Activated T-helper 17 cell treated with anti-CD3 and anti-CD28 coated beads, Interleukin-2, amount 50 U/mL, for 72 hours (primary cell): Measurements from ENCODE around the gene OXER1. TPM values are rescaled to one million over a fixed set of nuclear protein-coding genes. Genes with fewer than 3 reads are reported as not detected.

Experiments used
- ATAC-seq: fragments of 150-1000 bp; cut with Tn5 transposase; replicated peaks from 2 replicates; pipeline ENCODE4 v1.10.0; 2021; ENCODE audit warnings: mild to moderate bottlenecking, moderate library complexity
- H3K27ac Mint-ChIP-seq: one replicate; pipeline ENCODE4 v1.8.0; 2022; ENCODE audit warnings: mixed read lengths
- H3K27me3 Mint-ChIP-seq: one replicate; pipeline ENCODE4 v1.8.0; 2022; ENCODE audit warnings: mixed read lengths
- H3K36me3 Mint-ChIP-seq: one replicate; pipeline ENCODE4 v1.8.0; 2022; ENCODE audit warnings: low read depth, mild to moderate bottlenecking, mixed read lengths
- H3K4me1 Mint-ChIP-seq: one replicate; pipeline ENCODE4 v1.8.0; 2022; ENCODE audit warnings: mixed read lengths
- H3K4me3 Mint-ChIP-seq: one replicate; pipeline ENCODE4 v1.8.0; 2022; ENCODE audit warnings: mild to moderate bottlenecking, mixed read lengths
- H3K9me3 Mint-ChIP-seq: one replicate; pipeline ENCODE4 v1.8.0; 2022; ENCODE audit warnings: mixed read lengths
- total RNA-seq, 2 donors: library from RNA; stranded (reverse); gene quantifications; one replicate each; pipeline ENCODE4 v1.2.3, GENCODE V29; 2022

The OXER1 gene
- total RNA-seq, 2 donors from 2014 or later, result 0.13 TPM

DNA sequence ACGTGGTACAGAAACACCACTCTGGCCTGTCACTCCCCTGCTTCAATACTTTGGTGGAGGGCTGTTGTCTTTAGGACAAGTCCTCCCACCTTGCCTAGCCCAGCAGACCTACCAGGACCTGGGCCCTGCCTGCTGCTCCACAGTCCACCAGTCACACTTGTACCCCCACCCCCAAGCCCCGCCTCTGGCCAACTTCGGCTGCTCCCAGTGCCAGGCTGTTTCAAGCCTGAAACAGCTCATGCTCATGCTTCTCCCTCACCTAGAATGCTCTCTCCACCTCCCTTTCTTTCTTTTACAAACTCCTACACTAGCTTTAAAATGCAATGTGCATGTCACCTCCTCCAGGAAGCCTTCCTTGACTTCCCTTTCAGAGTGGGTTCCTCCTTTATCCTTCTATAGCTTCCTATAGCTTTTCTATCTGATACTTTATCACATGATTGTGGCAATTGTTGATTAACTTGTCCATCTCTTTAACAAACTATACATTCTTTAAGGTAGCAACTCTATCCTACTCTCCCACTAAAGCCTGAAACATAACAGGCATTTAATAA lies 4.8 kb upstream of the OXER1 start:
- Mint-ChIP-seq H3K36me3 (no peaks in the 10 kb centered on the region), H3K9me3 (no peaks in the 10 kb centered on the region), H3K27ac (no peak overlapping the region), H3K27me3 (no peaks in the 10 kb centered on the region), H3K4me3 (no peak overlapping the region), H3K4me1 (no peaks in the 10 kb centered on the region)
- no peak for ATAC-seq

DNA sequence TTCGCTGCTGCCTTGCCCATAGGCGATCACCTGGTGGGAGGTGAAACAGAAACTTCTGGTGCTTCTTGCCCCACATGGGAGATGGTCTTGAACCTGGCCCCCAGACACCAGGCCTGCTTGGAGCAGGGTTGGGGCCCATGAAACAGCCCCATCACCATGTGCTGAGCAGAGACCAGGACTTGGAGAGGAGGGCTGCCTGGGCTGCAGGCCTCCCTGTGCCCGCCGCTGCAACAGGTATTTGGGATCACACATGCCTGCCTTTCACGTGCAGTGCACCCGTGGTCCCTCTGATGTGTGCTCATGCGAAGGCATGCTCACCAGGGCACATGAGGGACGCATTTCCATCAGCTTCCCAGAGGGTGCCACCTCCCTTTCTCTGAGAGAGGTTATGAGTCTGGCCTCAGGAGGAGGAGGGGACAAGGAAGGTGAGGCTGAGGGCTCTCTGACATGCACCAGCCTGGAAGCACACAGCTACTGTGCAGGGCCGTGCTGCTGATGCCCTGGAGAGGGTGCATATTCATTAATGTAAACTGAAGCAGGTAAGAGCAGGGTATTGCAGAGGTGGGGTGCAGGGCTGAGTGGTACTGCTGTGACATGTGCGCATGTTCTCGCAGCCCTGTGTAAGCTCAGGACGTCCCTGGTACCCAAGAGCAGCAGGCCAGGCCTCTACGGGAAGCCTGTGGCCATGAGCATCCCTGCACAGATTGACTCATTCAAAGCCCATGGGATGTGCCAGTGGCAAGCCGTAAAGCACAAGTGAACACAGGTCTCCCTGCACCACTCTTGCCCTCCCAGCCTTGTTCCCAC lies 4.2 kb upstream of the OXER1 start:
- Mint-ChIP-seq H3K36me3 (no peaks in the 10 kb centered on the region), H3K27me3 (no peaks in the 10 kb centered on the region), H3K4me3 (no peak overlapping the region), H3K27ac (no peak overlapping the region), H3K4me1 (no peaks in the 10 kb centered on the region), H3K9me3 (no peaks in the 10 kb centered on the region)
- no peak for ATAC-seq

DNA sequence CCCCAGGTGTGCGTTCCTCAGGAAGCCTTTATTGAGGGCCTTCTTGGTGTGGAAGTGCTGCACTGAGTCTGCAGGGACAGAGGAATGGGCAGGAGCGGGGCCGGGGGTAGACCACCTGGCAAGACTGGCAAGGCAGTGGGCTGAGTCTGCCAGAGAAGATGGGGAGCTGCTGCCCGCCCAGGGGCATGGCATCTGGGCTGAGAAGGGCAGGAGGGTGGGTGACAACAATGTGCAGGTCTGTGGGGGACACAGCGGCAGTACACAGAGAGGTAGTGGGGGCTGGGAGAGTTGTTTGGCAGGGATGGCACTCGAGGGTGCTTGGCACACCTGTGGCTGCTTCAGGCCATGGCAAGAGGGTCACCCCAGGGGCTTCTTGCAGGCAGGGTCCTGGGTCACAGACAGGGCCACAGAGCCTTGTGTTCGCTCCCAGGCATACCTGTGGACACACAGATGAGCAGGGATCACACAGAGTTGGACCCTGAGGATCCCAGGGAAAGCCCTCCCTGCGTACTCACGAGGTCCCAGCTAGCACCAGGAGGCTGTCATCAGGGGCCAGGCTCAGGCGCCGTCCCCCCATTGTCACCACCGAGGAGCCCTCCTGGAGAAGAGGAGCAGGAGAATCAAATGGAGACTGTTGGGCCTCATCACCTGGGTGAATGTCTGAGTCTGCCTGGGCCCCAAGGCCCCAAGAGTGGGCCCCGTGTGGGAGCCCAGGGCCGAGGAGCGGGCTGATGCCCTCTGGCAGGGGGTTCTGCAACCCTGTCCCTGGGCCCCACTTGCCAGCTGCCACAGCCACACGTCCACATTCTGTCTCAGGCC lies 3.4 kb upstream of the OXER1 start:
- H3K4me3 Mint-ChIP-seq, result no peak overlapping the region
- ATAC-seq, result no peak
- no peaks in the 10 kb centered on the region for H3K4me1 Mint-ChIP-seq
- H3K36me3 Mint-ChIP-seq, result no peaks in the 10 kb centered on the region
- H3K9me3 Mint-ChIP-seq, result no peaks in the 10 kb centered on the region
- no peaks in the 10 kb centered on the region for H3K27me3 Mint-ChIP-seq
- H3K27ac Mint-ChIP-seq, result peak overlapping the region; percentile 38

DNA sequence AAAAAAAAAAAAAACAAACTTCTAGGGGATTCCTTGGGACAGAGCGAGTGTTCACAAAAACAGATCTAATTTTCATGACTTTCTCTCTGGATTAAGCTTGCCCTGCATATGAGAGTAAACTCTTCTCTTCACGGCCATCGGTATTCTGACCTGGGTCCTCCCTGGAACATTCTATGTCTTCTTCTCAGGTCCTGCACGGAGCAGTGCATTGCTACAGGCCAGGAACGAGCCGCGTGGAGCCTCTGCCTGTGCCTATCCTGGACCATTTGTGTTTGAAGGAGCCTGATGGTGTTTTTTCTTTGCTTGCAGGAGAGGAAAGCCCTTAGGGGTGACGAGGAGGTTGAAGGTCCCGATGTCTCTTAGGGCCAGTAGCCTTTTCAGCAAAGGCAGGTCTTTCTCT lies 1.8 kb upstream of the OXER1 start:
- no peaks in the 10 kb centered on the region for H3K4me1 Mint-ChIP-seq
- H3K27ac Mint-ChIP-seq, result no peak overlapping the region
- no peaks in the 10 kb centered on the region for H3K27me3 Mint-ChIP-seq
- H3K4me3 Mint-ChIP-seq, result no peak overlapping the region
- no peak for ATAC-seq
- H3K9me3 Mint-ChIP-seq, result no peaks in the 10 kb centered on the region
- no peaks in the 10 kb centered on the region for H3K36me3 Mint-ChIP-seq

DNA sequence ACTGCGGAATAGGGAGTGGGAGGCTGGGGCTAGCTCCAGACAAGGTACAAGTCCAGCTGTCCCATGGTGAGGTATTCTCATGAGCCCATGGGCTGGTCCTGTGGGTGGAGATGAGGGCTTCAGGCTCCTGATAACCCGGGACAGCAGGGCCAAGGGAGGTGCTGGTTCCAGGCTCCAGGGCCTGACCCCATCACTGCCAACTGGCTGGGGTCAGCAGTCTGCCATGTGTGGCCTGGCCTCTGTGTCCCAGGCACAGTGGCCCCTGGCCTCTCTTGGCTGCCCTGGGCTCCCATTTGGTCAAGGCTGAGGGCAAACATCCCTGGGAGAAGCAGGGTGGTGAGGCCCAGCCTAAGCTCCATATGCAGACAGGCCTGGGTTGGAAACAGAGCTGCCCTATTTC lies 966 bp upstream of the OXER1 start:
- ATAC-seq, result no peak
- Mint-ChIP-seq H3K36me3 (no peaks in the 10 kb centered on the region), H3K9me3 (no peaks in the 10 kb centered on the region), H3K4me3 (no peak overlapping the region), H3K4me1 (no peaks in the 10 kb centered on the region), H3K27me3 (no peaks in the 10 kb centered on the region), H3K27ac (no peak overlapping the region)

DNA sequence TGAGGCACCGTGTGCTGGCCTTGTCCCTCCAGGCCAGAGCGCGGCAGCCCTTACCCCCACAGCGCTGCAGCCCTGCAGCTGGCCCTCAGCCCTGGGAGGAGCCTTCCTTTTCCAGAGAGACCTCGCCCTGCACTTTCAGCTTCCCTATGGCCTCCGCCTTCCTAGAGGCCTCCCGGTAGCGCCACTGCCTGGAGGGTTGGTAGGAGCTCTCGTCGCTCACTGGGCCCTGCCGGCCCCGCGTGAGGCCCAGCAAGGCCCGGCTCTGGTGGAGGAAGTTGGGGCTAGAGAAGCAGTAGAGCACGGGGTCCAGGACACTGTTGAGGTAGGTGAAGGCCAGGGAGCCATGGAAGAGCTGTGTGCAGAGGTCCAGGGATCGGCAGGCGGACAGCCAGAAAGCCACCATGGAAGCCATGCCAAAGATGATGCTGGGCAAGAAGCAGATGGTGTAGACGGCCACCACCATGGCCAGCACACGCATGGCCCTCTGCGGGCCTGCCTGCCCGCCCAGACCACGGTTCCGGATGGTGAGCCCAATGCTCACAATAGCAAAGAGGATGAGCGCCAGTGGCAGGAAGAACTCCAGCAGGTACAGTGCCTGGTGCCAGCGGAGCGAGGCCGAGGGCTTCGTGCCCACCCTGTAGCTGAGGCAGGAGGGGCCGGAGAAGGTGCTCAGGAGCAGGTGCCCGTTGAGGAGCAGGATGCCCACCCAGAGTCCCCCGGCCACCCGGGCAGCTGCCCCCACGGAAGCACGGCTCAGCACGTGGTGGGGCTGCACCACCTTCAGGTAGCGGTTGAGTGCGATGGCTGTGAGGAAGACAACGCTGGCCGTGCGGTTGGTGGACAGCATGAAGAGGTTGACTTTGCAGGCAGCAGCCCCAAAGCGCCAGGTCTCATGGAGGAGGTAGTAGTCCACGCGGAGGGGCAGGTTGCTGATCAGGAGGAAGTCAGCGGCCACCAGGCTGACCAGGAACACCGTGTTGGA lies 821 bp downstream of the OXER1 start:
- ATAC-seq, result no peak
- Mint-ChIP-seq H3K36me3 (no peaks in the 10 kb centered on the region), H3K4me3 (no peak overlapping the region), H3K27me3 (no peaks in the 10 kb centered on the region), H3K4me1 (no peaks in the 10 kb centered on the region), H3K27ac (no peak overlapping the region), H3K9me3 (no peaks in the 10 kb centered on the region)

DNA sequence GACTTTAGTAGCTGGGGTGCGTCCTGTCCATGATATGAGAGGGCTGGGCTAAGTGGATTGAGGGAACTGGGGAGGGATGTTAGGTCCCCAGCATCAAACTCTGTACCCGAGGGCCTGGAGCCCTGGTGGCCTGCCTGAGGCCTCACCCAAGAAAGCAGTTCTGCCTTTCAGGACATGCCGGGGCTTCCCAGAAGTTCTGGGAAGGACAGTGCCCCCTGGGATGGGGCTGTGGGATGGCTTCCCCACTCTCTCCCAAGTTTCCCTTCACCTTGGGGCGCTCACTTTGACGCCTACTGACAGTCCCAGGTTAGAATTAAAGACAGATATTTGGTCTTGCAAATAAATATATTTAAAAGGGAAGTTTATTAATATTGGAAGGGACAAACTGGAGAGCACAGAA lies 1.8 kb downstream of the OXER1 start:
- Mint-ChIP-seq H3K4me1 (no peaks in the 10 kb centered on the region), H3K27me3 (no peaks in the 10 kb centered on the region), H3K27ac (no peak overlapping the region), H3K36me3 (no peaks in the 10 kb centered on the region), H3K4me3 (no peak overlapping the region), H3K9me3 (no peaks in the 10 kb centered on the region)
- ATAC-seq, result no peak

DNA sequence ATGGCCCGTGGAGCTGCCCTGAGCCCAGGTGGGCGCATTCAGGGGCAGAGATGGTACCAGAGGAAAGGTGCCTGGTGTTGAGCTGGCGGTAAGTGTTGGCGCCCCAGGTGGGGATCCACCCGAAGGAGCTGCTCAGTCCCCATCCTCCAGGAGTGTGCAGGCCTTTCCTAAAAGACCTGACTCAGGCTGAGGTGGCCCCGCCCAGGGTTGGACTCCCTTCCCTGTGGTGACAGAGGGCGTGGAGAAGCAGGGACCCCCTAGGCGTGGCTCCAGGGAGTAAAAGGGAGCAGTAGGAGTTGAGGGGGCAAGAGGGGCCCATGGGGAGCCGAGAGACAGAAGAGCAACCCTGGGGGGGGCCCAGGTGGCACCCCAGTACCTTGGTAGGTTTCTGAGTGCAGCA lies 2.4 kb downstream of the OXER1 start:
- no peak for ATAC-seq
- Mint-ChIP-seq H3K27ac (peak overlapping the region; percentile 42), H3K27me3 (no peaks in the 10 kb centered on the region), H3K36me3 (no peaks in the 10 kb centered on the region), H3K4me1 (no peaks in the 10 kb centered on the region), H3K4me3 (no peak overlapping the region), H3K9me3 (no peaks in the 10 kb centered on the region)

DNA sequence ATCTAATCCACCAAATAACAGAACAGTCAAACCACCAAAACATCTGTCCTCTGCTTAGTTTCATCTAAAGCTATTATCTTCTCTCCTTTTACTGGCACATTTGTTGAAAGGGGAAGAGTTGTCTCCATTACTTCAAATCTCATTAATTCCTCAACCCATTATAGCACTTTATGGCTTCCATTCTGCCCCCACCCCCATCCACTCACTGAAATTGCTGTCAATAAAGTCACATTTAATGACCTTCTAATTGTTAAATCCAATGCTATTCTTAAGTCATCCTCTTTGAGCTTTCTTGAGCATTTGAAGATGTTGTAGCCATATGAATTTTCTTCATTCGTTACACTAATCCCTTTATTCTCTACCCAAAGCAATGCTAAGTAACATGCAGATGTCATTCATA lies 5.2 kb downstream of the OXER1 start:
- no peak for ATAC-seq
- Mint-ChIP-seq H3K4me1 (no peaks in the 10 kb centered on the region), H3K27ac (no peak overlapping the region), H3K4me3 (no peak overlapping the region), H3K36me3 (no peaks in the 10 kb centered on the region), H3K9me3 (no peaks in the 10 kb centered on the region), H3K27me3 (no peaks in the 10 kb centered on the region)

DNA sequence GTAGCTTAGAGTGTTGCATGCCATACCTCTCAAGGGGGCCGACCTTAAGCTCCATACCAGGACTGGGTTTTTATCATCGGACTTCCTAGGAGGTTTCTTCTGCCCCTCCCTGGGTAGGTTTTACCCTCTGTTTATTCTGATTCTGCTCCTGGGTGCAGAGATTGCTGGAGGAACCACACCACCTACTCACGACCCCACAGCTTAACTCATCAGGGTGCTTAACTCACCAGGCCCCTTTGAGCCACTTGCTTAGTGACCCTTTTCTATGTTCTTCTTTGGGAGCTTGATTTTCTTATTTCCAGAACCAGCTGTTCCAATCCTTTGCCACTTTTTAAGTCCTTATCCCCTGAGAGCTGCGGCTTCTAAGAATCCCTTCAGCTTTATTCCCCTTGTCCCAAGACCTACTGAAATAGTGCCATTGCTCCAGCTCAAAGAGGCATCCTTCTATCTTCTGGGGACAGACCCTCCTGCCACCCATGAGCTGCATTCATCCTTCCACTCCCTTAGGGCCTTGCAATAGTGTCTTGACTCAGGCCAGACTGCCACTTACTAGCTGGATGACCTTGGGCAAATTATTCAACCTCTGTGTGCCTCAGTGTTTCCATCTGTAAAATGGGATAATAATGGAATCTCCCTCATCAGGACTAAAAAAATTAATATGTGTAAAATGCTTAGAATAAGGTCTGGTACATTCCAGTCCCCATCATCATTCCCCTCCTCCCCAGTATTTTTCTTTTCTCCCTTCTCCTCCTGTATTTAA lies 5.8 kb downstream of the OXER1 start:
- H3K27me3 Mint-ChIP-seq, result no peaks in the 10 kb centered on the region
- no peaks in the 10 kb centered on the region for H3K4me1 Mint-ChIP-seq
- no peak overlapping the region for H3K4me3 Mint-ChIP-seq
- H3K36me3 Mint-ChIP-seq, result no peaks in the 10 kb centered on the region
- no peaks in the 10 kb centered on the region for H3K9me3 Mint-ChIP-seq
- H3K27ac Mint-ChIP-seq, result no peak overlapping the region
- ATAC-seq, result no peak

DNA sequence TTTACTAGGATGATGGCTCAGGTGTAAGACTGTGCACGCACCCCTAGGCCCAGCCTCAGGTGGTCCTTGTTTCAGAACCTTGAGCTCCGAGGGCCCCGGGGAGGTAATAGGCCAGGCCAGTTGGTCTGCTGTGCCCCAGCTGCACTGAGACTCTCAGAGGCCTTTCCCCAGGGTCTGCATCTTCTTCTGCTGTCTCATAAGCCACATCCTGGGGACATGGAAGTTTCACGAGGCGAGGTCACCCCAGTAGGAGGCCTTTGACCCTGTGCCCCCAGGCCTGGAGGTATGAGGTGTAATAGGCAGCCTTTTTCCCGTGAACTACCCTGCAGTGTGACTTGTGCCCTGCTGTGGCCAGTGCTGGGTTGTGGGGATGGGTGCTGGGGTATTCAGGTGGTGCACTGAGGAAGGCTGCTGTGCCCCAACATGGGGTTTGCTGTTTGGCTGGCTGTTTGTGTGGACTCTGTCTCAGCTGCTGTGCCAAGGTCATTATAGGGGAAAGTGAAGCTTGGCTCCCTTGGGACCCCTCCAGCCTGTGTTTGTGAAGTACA lies 6.9 kb downstream of the OXER1 start:
- H3K4me1 Mint-ChIP-seq, result no peaks in the 10 kb centered on the region
- H3K4me3 Mint-ChIP-seq, result no peak overlapping the region
- peaks cover 7% of the 10 kb centered on the region for H3K36me3 Mint-ChIP-seq
- H3K27ac Mint-ChIP-seq, result no peak overlapping the region
- H3K9me3 Mint-ChIP-seq, result no peaks in the 10 kb centered on the region
- H3K27me3 Mint-ChIP-seq, result no peaks in the 10 kb centered on the region
- no peak for ATAC-seq

DNA sequence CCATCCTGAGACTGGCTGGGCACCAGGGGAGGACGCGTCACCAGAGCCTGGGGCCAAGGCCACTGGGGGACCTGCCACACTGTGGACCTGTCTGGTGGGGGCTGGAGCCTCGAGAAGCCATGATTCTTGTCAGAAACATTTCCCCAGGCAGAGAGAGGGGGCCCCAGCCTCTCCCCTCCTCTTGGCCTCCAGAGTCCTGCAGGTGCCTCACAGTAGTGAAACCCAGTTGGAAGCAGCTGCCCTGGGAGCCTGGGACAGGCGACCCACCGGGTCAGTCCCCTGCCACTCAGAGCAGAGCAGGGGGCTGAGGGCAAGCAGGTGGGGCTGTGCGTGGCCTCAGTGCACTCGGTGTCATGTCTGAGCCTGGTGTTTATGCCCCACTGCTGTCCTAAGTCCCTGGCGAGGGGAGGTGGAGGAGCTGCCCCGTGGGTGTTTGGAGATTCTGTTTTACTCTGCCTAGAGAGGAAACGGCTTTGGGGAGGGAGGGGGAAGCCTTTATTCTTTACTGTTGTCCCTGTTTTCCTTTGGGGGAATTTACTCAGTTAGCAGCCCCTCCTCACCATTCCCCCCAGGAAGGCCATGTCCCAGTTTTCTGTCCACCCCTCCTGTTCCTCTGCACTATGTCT lies 7.7 kb downstream of the OXER1 start:
- H3K36me3 Mint-ChIP-seq, result peaks cover 7% of the 10 kb centered on the region
- no peaks in the 10 kb centered on the region for H3K9me3 Mint-ChIP-seq
- no peak for ATAC-seq
- no peaks in the 10 kb centered on the region for H3K4me1 Mint-ChIP-seq
- no peak overlapping the region for H3K27ac Mint-ChIP-seq
- no peaks in the 10 kb centered on the region for H3K27me3 Mint-ChIP-seq
- H3K4me3 Mint-ChIP-seq, result no peak overlapping the region

DNA sequence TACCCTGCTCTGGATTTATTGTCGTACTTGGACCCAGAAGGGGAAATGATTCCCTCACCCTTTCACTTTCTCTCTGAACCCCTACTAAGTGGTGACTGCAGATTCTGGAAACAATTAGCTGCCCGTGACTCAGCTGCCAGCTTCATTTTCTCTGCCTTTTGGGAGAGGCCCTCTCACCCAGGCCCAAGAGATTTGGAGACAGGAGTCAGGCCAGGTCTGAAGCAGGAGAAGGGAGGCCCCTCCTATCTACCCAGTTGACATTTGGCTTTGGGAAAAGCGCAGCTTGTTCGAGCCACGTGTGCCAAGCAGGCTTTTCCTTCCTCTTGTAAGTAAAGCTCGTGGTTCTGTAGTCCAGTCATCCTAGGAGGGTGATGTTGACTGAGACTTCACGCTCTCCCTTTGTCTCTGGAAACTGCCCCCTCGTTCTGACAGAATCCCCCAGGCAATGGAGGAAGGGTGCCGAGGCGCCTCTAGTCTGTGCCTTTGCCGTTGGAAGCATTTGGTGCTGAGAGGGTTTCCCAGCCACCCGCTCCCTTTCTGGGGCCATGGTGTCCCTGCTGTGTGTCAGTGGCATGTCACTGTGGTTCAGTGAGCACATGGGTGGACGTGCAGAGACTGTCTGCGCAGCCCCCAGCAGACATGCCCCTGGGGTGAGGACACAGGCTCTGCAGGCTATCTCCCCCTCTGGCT lies 8.6 kb downstream of the OXER1 start:
- Mint-ChIP-seq H3K27me3 (no peaks in the 10 kb centered on the region), H3K4me3 (no peak overlapping the region), H3K27ac (no peak overlapping the region), H3K4me1 (no peaks in the 10 kb centered on the region), H3K36me3 (peaks cover 7% of the 10 kb centered on the region), H3K9me3 (no peaks in the 10 kb centered on the region)
- ATAC-seq, result no peak
